Activated CD8-positive, alpha-beta memory T cell treated with anti-CD3 and anti-CD28 coated beads for 24 hours (primary cell): ENCODE measurements around the gene IQSEC3.
"Not testable (repeated sequence)": the region's sequence is repeated elsewhere in the genome, so short reads cannot be mapped to it uniquely, and the experiment has no call there.

Experiments
- DNase-seq: peaks from one replicate; pipeline ENCODE4 v3.0.0-alpha.2; 2020

IQSEC3 gene

GRCh38 chr12:205026-205425 is 138.5 kb downstream of the IQSEC3 start:
- DNase-seq: no peak

- DNase-seq: no peak
Measured at GRCh38 chr12:206746-207440, 140.3 kb downstream of the IQSEC3 start.

- DNase-seq: no peak
Measured at GRCh38 chr12:207804-208203, 141.2 kb downstream of the IQSEC3 start.

- no peak for DNase-seq
Measured at GRCh38 chr12:208813-209212, 142.2 kb downstream of the IQSEC3 start.

GRCh38 chr12:209246-209645 is 142.7 kb downstream of the IQSEC3 start:
- no peak for DNase-seq

- DNase-seq: no peak
Measured at GRCh38 chr12:209851-210250, 143.3 kb downstream of the IQSEC3 start.

- no peak for DNase-seq
Measured at GRCh38 chr12:210277-211141, 143.9 kb downstream of the IQSEC3 start.

GRCh38 chr12:211142-211465 is 144.5 kb downstream of the IQSEC3 start:
- no peak for DNase-seq

GRCh38 chr12:211639-212414 is 145.3 kb downstream of the IQSEC3 start:
- no peak for DNase-seq

- DNase-seq: no peak
Measured at GRCh38 chr12:212415-212714, 145.8 kb downstream of the IQSEC3 start.

- DNase-seq: no peak
Measured at GRCh38 chr12:212715-213526, 146.4 kb downstream of the IQSEC3 start.

GRCh38 chr12:213527-213932 is 147.0 kb downstream of the IQSEC3 start:
- no peak for DNase-seq

- DNase-seq: no peak
Measured at GRCh38 chr12:214003-214741, 147.6 kb downstream of the IQSEC3 start, which contains the start of gene SLC6A12. Gene SLC6A12 (minus strand): TSS chr12:214157. CDS start chr12:209986, 4,171 bp downstream.

- DNase-seq: no peak
Measured at GRCh38 chr12:215116-215515, 148.5 kb downstream of the IQSEC3 start.

- not testable (repeated sequence) for DNase-seq
Measured at GRCh38 chr12:217029-217428, 150.5 kb downstream of the IQSEC3 start.

- DNase-seq: no peak
Measured at GRCh38 chr12:218221-218620, 151.7 kb downstream of the IQSEC3 start.

- no peak for DNase-seq
Measured at GRCh38 chr12:218728-219590, 152.4 kb downstream of the IQSEC3 start.

GRCh38 chr12:219891-220352 is 153.4 kb downstream of the IQSEC3 start:
- peak; percentile 71 for DNase-seq

- no peak for DNase-seq
Measured at GRCh38 chr12:220491-220890, 153.9 kb downstream of the IQSEC3 start.

GRCh38 chr12:220946-221550 is 154.5 kb downstream of the IQSEC3 start:
- DNase-seq: no peak

- DNase-seq: no peak
Measured at GRCh38 chr12:221736-222135, 155.2 kb downstream of the IQSEC3 start.
